NCI-H446 treated with DMSO at 0.1 percent for 48 hours (cell line): ENCODE results near the gene LETM1.

ENCODE experiments used
- DNase-seq: peaks from one replicate; lab custom pipeline; 2025; lab: John Stamatoyannopoulos, UW

The LETM1 gene

DNA sequence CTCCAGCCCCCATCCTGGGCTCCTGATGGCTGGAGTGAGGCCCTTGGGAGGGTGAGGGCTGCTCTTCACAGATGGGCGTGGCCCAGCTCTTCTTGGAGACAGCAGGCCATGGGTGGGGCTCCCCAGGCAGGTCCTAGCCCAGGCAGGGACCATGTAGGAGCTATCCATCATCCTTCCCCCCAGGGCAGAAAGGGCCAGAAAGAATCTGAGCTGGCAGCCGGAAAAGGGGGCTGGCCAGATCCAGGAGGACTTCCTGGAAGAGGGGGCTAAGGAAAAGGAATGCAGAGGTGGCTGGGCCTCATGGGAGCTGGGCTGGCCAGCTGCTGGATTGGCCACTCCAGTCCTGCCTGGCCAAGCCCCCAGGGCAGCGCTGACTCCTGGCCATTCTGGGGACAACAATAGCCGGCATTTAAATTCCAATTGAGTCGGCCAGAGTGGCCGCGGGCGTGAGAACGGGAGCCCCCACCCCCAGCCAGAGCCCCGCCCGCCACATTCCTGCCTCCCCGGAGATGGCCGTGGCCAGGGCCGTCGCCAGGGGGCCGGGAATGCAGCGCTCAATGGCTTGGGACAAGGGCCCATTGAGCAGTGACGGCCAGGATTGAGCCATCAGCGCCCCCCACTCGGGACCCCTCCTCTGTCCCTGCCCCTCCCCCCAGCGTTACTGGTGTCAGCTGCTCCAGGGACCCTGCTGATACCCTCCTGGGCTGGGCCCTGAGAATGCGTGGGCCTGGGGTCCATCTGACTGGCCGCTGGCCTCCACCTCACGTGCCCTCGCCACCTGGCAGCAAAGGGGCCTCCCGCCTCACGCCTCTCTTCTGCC, 77.9 kb downstream of the LETM1 start:
- DNase-seq = no peak

DNA sequence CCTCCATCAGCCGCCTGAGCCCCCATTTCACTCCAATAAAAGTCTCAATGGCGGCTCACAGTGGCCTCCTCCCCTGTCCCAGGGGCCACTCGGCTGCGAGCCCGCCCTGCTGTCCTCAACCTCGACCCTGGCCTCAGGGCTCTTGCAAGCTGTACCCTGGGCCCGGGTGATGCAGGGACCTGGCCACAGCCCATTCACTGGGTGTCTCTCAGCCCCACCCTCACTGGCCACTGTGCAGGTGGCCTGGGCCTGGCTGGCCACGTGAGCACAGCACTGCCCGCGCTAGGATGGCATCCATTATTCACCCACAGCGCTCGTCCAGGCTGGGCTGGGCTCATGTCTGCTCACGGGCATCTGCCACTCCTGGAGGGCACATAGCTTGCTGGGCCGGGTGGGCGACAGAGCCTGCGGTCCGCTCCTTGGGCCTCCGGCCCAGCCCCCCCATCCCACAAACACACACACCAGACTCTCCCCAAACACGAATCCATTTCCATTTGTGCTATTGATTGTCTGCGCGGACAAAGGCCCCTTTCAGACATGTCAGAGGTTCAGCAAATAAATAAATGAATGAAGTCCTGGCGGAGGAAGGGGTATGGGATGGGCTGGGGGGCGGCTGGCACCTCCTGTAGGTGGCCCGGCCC, 79.3 kb downstream of the LETM1 start:
- no peak for DNase-seq

DNA sequence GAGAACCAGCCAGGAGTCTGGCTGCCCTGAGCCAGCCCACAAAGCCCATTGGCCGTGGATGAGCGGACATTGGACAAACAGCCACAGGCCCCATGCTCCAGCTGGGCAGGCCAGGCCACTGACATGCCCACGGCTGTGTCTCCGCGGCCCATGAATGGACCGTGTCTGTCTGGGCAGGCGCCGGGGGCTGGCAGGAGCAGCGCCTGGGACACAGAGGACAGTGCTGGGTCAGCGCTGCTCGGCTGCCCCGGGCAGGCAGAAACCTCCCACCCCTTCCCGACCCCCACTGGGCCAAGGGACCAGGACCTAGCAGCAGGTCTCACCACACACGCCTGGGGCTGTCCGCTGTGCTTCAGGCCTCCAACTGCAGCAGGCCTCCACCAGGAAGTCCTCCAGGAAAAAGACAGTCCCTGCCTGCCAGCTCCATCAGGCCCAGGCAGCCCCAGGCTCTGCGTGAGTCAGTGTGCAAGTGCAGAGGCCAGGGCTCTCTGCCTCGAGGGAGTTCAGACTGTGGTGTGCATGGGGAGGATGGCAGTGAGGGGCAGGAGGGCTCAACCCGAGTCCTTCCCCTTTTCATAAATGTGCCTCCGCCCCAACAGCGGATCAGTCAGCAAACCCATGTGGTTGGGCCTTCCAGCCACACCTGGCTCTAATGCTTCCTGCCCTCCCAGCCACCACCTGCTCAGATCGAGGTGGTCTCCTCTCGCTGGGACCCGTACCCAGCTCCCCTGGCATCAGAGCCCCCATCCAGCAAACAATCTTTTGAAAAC, 80.0 kb downstream of the LETM1 start:
- DNase-seq = no peak

DNA sequence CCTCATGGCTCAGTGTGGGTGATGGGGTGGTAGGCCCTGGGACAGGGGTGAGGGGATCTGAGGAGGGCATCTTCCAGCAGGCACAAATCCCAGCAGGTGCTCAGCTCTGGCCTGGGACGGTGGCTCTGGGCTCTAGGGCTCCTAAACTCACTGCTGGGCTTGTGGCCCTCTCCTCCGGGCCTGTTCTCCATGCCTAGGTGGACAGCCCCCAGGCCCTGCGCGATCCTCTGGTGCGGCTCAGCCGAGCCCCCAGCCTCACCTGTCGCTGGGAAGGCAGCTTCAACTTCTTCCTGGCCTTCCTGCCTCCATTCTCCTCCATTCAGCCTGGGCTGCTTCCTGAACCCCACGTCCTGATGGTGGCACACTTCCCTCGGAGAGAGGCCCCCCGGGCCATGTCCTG, 82.2 kb downstream of the LETM1 start:
- no peak for DNase-seq

DNA sequence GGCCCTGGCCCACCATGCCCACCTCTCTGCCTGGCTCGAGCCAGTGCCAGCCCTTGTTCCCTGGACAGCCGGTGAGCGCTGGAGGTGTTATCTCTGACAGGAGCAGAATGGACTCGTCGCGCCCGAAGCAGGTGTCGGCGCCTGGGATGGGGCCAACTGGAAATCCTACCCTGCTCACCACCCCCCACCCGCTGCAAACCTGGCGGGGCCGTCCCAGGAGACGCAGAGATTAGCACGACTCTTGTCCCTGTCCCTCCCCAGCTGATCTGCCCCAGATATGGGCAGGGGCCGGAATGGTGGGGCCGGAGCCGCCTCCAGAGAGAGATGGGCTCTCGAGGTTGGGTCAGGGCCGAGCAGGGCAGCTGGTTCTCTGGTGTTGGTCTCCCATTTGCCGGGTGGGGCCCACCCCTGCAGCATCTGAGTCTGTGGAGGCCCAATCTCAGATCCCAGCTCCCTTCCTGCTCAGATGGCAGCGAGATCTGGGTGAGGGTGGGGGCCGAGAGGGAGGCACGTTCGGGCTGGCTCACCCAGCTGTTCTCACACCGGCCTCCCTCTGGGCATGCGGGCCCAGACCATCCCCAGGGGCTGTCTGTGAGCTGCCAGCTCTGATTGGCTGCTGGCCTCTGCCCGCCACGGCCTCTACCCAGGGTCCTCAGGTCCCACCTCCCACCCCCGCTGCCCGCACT, 83.0 kb downstream of the LETM1 start:
- DNase-seq = no peak

DNA sequence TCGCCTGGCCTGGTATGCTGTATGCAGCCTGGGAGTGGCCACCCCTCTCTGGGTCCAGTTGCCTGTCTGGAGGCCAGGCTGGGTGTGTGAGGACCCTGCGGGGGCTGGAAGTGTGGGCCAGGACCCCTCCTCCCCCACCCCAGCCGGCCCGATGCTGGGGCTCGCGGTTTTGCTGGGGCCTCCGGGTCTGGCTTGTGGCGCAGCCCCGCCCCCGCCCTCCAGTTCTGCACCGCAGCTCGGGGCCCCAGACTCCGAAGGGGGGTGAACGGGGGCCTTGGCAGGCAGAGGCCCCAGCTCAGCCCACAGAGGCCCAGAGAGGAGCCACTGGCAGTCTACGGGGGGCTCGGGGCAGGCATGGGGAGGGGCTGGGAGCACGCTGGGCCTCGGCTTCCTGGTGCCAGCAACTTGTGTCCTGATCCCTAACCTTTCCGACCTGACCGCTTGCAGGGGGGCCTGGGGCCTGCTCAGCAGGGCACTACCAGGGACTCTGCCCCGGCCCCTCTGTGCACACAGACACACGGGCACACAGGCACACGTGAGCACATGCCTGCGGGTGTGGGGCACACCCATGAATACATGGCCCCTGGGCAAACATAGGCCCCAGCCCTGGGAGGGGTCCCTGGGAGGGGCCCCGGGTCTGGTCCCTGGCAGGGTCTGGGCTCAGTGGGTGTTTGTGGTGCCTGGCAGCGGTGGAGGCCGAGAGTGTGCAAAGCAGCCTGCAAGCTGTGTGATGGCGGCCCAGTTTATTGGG, 84.2 kb downstream of the LETM1 start:
- DNase-seq = no peak

DNA sequence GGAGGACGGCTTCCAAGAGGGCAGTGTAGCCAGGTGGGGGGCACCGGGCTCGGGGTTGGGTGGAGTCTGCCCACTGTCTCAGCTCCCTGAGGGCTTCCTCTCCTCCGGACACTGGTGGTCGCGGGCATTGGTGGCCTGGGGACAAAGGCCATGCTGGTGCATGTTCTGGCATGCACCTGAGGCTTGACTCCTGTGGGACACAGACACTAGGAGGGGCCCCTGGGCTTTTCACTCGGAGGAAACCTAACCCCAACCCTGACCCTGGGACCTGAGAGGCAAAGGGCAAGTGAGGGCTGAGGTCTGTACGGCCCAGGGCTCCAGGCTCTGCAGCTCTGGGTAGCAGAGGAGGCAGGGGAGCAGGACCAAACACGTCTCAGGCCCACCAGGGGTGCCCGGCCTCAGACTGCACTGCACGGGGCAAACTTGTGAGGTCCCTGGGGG, 85.1 kb downstream of the LETM1 start:
- no peak for DNase-seq

DNA sequence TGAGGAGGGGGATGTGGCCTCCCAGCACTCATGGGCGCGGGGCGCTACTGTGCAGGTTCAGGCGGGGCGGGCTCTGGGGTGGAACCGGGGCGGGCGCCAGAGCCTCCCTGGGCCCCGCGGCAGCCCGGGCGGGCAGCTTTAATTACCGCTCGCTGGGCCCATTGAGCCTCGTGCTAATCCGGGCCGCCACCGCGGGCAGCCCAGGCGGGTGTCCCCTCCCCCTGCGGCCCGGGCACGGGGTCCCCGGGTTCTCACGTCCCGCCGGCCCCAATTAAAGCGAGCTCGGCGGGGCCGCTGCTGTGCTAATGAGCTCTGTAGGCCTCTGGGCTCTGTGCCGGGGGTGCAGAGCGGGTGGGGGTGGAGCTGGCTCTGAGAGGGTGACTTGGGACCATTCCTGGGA, 85.7 kb downstream of the LETM1 start:
- DNase-seq = no peak

DNA sequence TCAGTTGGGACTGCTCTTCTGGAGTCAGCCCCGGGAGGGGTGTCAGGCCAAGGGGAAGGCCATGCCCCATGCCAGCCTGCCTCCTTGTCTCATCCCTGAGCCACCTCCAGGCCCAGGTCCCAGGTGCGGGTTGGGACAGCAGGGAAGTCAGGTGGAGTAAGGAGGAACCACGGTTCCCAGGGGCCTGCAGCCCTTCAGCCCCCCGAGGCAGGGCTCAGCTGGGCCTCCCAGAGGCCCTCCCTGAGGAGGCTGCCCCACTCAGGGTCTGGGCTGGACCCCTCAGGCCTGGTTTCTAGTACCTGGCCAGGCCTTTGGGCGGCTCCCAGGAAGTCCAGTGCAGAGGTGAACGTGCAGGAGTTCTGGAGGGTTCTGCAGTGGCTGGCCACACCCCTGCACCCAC, 86.3 kb downstream of the LETM1 start:
- no peak for DNase-seq

DNA sequence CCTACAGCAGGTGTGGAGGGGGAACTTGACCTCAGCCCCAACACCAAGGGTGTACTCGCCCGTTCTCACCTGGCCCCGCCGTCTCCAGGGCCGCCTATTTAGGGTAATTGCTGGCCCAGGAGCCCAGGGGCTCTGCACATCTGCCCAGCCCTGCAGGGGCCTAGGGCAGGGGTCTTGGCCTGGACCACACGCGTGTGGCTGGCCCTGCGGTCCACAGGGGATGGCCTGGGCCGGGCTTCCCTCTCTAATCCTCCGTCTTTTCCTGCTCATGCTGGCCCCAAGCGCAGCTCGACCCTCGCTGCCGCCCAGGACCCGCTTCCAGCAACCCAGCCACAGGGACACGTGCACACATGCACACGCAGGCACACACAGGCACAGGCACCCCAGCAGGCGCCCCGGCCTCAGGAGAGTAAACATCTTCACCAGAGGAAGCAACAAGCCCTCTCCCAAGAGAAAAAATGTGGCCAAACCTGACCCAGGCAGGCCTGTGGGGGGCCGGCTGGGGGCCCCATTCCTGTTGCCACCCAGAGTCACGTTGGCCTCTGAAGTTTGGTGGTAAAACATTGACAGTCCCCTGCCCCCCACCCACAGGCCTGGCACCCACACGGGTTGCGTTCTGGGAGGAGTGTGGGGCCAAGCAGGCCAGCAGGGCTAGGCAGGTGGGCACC, 87.5 kb downstream of the LETM1 start:
- no peak for DNase-seq

DNA sequence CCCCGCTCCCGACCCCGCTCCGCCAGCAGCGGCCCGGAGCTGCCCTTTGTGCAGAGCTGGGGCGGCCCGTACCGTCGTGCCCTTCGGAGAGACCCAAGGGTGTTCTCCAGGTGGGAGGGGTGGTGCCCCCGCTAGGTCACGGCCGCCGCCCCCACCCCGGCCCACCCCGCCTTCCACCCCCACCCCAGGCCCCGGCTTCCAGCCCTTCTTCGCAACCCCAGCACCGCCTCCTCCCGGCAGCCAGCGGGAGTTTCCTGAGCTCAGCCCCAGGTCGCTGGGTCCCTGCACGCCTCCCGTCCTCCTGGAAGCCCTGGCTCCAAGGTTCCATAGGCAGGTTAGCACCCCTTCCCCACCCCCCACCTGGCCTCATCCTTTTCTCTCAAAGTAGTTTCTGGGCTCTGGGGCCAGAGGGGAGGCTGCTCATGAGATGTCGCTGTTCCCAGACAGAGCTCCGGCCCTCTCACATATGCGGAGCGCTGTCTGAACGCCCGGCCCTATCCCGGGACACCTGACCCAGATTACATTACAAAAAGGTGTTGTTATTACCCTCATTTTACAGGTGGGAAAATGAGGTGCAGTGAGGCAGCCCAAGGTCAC, 88.1 kb downstream of the LETM1 start:
- DNase-seq = no peak

DNA sequence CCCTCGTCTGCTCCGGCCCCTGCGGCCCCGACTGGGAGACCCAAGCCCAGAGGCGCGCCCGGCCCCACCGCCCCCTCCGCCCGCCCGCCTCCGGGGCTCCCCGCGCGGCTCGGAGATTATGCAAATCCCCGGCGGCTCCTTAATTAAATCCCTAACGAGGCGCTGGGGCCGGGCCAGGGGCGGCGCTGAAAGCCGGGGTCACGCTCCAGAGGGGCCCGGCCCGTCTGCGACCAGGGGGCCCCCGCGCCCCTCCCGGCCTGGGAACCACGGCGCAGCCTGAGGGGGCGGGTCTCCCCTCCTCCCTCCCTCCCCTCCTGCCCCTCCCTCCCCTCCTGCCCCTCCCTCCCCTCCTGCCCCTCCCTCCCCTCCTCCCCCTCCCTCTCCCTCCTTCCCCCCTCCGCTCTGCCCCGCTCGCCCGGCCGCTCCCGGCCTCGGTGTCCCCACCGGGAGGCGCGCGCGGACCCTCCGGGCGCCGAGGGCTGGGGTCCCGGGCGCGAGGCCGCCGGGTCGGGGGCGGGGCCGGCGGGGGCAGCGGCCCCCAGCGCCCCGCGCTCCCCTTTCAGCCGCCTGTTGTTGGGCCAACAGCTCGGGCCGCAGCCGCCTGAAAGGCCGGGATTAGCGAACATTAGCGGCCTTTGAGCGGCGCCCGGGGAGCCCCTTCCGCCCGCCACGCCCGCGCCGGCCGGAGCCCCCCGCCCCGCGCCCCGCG, 88.7 kb downstream of the LETM1 start:
- DNase-seq = no peak

DNA sequence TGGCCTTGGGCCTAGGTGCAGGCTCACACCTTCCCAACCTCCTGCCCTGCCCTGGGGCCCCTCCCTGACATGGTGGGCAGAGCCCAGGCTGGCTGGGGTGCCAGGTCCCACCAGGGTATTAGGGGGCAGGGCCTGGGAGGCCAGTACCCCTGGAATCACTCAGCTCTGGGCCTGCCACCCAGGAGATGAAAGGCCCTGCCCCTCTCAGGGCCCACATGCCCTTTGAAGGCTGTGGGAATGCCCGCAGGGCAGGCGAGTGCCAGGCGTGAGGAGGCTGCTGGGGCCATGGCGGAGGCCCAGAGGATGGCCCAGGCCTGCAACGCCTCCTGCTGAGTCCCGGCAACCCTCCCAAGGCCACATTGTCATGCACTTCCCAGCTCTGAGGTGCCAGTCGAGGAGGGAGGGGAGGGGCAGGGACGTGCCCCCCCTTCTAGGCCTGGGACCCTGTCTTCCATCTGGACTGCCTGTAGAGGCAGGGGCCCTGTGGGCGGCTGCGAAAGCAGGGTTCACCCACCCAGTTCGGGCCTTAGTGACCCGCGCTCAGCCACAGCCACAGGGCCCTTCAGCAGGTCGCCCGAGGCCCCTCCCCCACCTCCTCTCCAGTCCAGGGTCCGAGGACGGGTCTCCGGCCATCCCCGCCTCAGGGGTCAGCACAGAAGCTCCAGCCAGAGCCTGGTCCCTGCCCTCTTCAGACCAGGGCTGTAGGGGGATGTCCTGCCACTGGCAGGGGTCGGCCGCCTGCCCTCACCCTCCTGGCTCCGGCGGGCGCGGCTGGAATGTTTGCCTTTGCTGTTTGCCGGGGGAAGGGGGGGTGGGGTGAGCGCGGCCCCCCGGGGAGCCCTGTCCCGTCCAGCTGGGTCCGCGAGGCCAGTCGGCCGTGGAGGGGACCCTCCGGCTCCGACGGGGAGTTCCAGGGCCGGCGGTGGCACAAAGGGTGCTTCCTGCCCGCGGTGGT, 89.6 kb downstream of the LETM1 start:
- DNase-seq = no peak

DNA sequence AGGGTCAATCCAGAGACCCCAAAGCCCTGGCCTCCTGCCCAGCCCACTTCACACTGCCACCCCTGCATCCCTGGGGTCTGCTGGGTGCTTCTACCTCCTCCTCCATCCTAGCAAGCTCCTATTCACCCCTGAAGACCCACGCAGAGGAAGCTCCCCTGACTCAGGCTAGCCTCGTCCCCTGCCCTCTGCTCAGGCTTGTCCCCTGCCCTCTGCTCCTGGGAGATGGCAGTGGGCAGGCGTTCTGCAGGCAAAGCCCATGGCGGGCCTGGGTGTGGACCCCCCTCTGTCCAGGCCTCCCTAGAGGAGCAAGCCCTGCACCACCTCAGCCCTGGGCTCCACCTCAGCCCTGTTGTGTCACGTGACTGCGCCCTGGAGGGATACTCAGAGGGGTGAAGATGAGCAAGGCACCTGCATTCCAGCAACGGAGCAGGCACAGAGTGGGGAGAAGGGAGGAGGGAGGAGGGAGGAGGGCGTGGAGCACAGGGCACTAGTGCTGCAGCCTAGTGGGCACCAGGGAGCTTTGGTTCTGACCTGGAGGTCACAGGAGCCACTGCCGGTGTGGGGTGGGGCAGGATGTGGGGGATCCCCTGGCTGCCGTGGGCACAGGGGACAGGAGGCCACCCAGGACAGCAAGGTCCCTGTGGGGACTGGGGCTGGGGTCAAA, 90.4 kb downstream of the LETM1 start:
- no peak for DNase-seq

DNA sequence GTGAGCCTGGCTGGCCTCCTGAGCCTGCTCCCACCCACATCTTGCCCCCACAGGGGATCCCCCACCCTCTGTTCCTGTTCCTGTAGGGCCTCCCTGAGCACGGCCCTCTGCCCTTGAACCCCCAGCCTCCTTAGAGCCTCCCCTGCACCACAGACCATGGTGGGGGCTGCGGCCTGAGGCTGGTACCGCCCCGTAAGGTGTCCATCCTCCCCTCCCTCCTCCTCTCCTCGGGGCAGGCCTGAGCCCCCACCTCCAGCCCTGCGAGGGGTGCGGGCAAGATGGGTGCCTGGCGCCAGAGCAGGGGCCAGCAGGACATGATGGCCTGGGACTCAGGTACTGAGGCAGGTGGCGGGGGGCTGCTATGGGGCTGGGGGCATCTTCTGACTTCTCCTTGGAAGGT, 91.3 kb downstream of the LETM1 start:
- DNase-seq = no peak

DNA sequence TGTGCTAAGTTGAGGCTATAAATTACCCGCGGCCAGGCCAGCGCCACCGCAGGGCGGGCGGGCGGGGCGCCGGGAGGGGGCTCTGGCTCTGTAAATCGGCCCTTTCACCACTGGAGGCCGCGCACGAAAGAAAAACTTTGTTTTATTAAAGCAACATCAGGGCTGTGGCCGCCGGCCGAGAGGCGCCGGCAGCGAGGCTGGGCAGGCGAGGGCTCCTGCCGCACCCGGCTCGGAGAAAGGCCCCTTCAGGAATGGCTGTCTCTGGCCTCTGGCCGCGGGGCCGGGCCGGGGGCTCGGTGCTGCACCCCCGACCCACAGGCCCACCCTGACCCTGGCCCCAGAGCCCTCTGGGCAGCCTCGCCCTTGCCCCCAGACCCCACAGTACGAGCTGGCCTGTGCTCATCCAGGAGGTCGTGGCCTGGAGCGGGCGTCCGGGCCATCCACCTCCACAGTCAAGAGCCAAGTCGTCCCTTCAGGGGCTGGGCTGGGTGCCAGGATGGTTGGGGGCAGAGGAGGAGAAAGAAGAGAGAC, 92.3 kb downstream of the LETM1 start:
- DNase-seq = no peak

DNA sequence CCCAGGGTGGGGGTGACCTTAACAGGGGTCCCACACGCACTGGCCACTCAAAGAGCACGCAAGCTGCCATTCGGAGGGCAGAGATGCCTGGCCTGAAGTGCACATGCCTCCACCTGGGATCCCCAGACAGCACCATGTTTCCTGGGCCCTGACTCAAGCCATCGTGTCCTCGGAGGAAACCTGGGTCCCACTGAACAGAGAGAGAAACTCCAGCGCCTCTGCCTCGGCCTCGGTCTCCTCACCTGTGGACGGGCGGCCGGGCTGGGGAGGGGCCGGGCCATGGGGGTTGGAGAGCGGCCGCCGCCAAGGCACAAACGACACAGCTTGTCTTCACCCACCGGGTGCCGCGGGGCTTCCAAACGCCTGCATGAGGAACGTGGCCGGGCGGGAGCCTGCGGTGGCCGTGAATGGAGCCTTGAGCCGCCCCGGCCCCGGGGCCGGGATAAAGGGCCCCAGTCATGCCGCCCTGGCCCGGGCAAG, 92.8 kb downstream of the LETM1 start:
- DNase-seq = no peak
